Measurements from ENCODE around the gene SIGLEC1. TPM values are rescaled to one million over a fixed set of nuclear protein-coding genes. Genes with fewer than 3 reads are reported as not detected.

Gene SIGLEC1
- total RNA-seq, 1 experiment from 2014 or later = not detected

DNA sequence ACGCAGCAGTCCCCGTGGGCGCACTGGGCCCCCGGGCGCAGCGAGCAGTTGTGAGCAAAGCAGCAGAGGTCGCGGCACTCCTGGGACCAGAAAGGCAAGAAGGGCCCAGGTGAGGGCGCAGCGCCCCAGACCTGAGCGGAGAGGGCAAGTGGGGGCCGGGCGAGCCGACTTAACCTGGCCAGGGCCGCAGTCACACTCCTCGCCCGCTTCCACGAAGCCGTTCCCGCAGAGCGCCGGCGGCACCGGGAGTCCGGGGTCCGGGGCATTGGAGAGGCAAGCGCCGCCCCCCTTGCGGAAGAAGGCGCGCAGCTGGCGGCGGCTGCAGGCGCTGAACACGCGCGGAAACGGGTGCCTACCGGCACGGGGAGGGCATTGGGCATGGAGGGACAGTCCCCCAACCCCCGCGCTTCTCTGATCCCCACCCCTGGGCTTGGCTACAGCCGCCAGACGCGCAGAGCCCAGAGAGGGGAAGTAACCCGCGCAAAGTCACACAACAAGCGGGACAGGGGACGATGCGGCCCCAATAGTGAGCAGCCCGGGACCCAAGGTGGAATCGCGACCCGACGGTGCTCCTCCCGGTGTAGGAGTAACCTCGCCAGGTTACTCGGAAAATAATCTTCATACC, 39.7 kb downstream of the SIGLEC1 start:
- DNase-seq (no peak), ATAC-seq (no peak)
- Histone ChIP-seq H3K9me2 (replicated peaks; ENCODE audit: low read length) (no peaks in the 10 kb centered on the region), H2AFZ (ENCODE audit: low read length) (0 out of 2 replicates have a peak overlapping the region, but pooled peaks have one; percentile 20), H3K27me3 (ENCODE audit: low read length) (peaks cover 48% of the 10 kb centered on the region), H3K4me3 (ENCODE audit: low read length) (no peak overlapping the region), H3K9me3 (ENCODE audit: low read length) (no peaks in the 10 kb centered on the region), H3F3A (ENCODE audit: low read length, unreplicated experiment) (no peaks in the 10 kb centered on the region), H3K79me2 (ENCODE audit: low read length) (no peaks in the 10 kb centered on the region), H3K36me3 (ENCODE audit: low read depth, low read length) (no peaks in the 10 kb centered on the region), H3K27ac (ENCODE audit: low read length) (no peak overlapping the region), H3K4me1 (ENCODE audit: insufficient read depth, low read length) (no peaks in the 10 kb centered on the region), H3K9ac (ENCODE audit: low read length) (no peak overlapping the region), H3K4me2 (ENCODE audit: low read length) (peak overlapping the region; percentile 33), H4K20me1 (ENCODE audit: low read length) (no peaks in the 10 kb centered on the region)
- intact Hi-C loops (cut with micrococcal nuclease) = no loop called here
- ChIA-PET CTCF (no interaction called here), POLR2A (ENCODE audit: unreplicated experiment) (no interaction called here)
- BruUV-seq (replicated peaks) = no TSS peak
- TF ChIP-seq EZH2phosphoT487 (IDR thresholded peaks at IDR 0.05; ENCODE audit: borderline replicate concordance, low read length) (no peak), EZH2 (IDR thresholded peaks at IDR 0.05; ENCODE audit: low read length, unreplicated experiment) (peak; percentile 43)
- TF ChIP-seq, protein P1, sequence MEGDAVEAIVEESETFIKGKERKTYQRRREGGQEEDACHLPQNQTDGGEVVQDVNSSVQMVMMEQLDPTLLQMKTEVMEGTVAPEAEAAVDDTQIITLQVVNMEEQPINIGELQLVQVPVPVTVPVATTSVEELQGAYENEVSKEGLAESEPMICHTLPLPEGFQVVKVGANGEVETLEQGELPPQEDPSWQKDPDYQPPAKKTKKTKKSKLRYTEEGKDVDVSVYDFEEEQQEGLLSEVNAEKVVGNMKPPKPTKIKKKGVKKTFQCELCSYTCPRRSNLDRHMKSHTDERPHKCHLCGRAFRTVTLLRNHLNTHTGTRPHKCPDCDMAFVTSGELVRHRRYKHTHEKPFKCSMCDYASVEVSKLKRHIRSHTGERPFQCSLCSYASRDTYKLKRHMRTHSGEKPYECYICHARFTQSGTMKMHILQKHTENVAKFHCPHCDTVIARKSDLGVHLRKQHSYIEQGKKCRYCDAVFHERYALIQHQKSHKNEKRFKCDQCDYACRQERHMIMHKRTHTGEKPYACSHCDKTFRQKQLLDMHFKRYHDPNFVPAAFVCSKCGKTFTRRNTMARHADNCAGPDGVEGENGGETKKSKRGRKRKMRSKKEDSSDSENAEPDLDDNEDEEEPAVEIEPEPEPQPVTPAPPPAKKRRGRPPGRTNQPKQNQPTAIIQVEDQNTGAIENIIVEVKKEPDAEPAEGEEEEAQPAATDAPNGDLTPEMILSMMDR (conservative IDR thresholded peaks at IDR 0.05; ENCODE audit: low read depth, low read length) = no peak

DNA sequence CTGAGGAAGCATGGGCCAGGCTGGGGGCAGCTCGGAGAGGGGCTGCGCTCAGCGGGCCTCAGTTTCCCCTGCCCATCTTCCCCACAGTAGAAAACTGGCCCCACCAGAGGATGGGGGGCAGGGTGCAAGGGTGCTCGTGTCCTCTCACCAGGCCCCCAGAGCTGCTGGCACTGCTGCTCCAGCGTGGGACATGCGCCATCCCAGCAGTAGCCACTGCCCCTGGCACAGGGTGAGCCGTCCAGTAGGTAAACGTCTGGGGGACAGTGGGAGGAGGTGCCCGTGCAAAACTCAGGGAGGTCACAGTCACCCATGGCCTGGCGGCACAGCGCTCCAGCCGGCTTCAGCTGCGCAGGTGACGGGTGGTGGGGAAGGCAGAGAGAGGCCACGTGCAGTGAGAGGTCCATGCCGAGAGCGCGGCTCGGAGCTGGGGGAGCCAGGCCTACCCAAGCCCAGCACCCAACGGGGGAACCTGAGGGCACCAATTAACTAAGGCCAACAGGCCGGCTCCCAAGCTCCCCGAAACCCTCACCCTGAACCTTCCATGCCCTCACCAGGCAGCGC, 40.3 kb downstream of the SIGLEC1 start:
- BruUV-seq (replicated peaks) = no TSS peak
- no peaks in the 10 kb centered on the region for H3K4me1 ChIP-seq (ENCODE audit: insufficient read depth, low read length)
- ATAC-seq (no peak), DNase-seq (no peak)
- intact Hi-C loops (cut with micrococcal nuclease) = no loop called here
- no peaks in the 10 kb centered on the region for H3K9me2 ChIP-seq (replicated peaks; ENCODE audit: low read length)
- H3K4me3 ChIP-seq (ENCODE audit: low read length) = no peak overlapping the region
- no peaks in the 10 kb centered on the region for H4K20me1 ChIP-seq (ENCODE audit: low read length)
- H3K27ac ChIP-seq (ENCODE audit: low read length) = no peak overlapping the region
- no peaks in the 10 kb centered on the region for H3K9me3 ChIP-seq (ENCODE audit: low read length)
- H3K4me2 ChIP-seq (ENCODE audit: low read length) = no peak overlapping the region
- H3K27me3 ChIP-seq (ENCODE audit: low read length) = peaks cover 48% of the 10 kb centered on the region
- H3K9ac ChIP-seq (ENCODE audit: low read length) = no peak overlapping the region
- no peak for TF ChIP-seq EZH2phosphoT487 (IDR thresholded peaks at IDR 0.05; ENCODE audit: borderline replicate concordance, low read length)
- TF ChIP-seq, protein P1 (conservative IDR thresholded peaks at IDR 0.05; ENCODE audit: low read depth, low read length) = no peak
- no peak for TF ChIP-seq EZH2 (IDR thresholded peaks at IDR 0.05; ENCODE audit: low read length, unreplicated experiment)
- no peaks in the 10 kb centered on the region for H3F3A ChIP-seq (ENCODE audit: low read length, unreplicated experiment)
- H3K36me3 ChIP-seq (ENCODE audit: low read depth, low read length) = no peaks in the 10 kb centered on the region
- ChIA-PET POLR2A (ENCODE audit: unreplicated experiment) (no interaction called here), CTCF (no interaction called here)
- no peak overlapping the region for H2AFZ ChIP-seq (ENCODE audit: low read length)
- no peaks in the 10 kb centered on the region for H3K79me2 ChIP-seq (ENCODE audit: low read length)

DNA sequence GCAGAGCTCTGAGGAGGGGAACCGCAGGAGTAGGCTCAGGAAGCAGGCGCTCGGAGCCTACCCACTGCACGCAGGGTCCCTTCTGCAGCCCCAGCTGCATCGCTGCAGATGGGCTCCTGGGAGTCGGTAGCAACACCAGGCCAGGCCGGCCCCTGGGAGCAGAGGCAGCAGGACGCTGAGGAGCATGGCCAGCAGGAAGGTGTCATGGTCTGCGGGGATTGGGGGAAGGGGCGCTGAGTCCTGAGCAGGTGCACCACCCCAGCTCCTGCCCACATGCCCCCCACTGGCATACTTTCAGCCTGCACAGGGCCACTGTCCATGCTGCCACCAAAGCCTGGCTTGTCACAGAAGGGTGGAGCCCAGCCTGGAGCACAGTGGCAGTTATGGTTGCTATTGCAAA, 41.5 kb downstream of the SIGLEC1 start:
- Histone ChIP-seq H3K79me2 (ENCODE audit: low read length) (no peaks in the 10 kb centered on the region), H3K4me3 (ENCODE audit: low read length) (no peak overlapping the region), H2AFZ (ENCODE audit: low read length) (no peak overlapping the region), H3K27me3 (ENCODE audit: low read length) (peaks cover 43% of the 10 kb centered on the region), H3K36me3 (ENCODE audit: low read depth, low read length) (no peaks in the 10 kb centered on the region), H3K9me3 (ENCODE audit: low read length) (no peaks in the 10 kb centered on the region), H3K9ac (ENCODE audit: low read length) (no peak overlapping the region), H3K27ac (ENCODE audit: low read length) (no peak overlapping the region), H3K9me2 (replicated peaks; ENCODE audit: low read length) (no peaks in the 10 kb centered on the region), H3F3A (ENCODE audit: low read length, unreplicated experiment) (no peaks in the 10 kb centered on the region), H3K4me1 (ENCODE audit: insufficient read depth, low read length) (no peaks in the 10 kb centered on the region), H4K20me1 (ENCODE audit: low read length) (no peaks in the 10 kb centered on the region), H3K4me2 (ENCODE audit: low read length) (no peak overlapping the region)
- no peak for ATAC-seq
- ChIA-PET POLR2A (ENCODE audit: unreplicated experiment) (no interaction called here), CTCF (no interaction called here)
- no peak for DNase-seq
- TF ChIP-seq, protein P1 (conservative IDR thresholded peaks at IDR 0.05; ENCODE audit: low read depth, low read length) = no peak
- TF ChIP-seq EZH2 (IDR thresholded peaks at IDR 0.05; ENCODE audit: low read length, unreplicated experiment) = no peak
- no peak for TF ChIP-seq EZH2phosphoT487 (IDR thresholded peaks at IDR 0.05; ENCODE audit: borderline replicate concordance, low read length)
- intact Hi-C loops (cut with micrococcal nuclease) = no loop called here
- BruUV-seq (replicated peaks) = no TSS peak
